ENCODE measurements around the gene CADM2. TPM values are rescaled to one million over a fixed set of nuclear protein-coding genes. Genes with fewer than 3 reads are reported as not detected.

The CADM2 gene
- total and polyA plus RNA-seq, 2 experiments from 2014 or later, result 13.3 to 47.5 TPM

DNA sequence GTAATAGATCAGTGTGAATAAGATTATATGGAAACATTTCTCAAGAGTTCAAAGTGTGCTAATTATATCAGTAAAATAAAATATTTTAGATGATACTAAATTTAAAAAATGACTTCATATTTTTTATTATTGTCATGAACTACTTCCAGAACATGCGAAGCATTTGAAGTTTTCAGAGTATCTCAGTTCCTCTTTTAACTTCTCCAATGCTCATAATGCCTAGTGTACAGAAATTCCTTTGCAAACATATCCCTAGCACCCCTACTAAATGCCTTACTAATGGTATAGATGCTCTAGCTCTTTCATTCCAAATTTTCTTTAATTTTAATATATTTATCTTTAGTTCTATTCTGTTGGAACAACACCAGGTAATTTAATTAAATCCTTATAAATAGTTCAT is 580.4 kb downstream of the CADM2 start:
- H3K79me2 ChIP-seq (replicated peaks; ENCODE audit: insufficient read depth), result no peaks in the 10 kb centered on the region
- ATAC-seq (no peak), DNase-seq (ENCODE audit: low spot score) (no peak)
- H4K20me1 ChIP-seq (replicated peaks; ENCODE audit: insufficient read depth), result no peaks in the 10 kb centered on the region
- TF ChIP-seq, protein P1, sequence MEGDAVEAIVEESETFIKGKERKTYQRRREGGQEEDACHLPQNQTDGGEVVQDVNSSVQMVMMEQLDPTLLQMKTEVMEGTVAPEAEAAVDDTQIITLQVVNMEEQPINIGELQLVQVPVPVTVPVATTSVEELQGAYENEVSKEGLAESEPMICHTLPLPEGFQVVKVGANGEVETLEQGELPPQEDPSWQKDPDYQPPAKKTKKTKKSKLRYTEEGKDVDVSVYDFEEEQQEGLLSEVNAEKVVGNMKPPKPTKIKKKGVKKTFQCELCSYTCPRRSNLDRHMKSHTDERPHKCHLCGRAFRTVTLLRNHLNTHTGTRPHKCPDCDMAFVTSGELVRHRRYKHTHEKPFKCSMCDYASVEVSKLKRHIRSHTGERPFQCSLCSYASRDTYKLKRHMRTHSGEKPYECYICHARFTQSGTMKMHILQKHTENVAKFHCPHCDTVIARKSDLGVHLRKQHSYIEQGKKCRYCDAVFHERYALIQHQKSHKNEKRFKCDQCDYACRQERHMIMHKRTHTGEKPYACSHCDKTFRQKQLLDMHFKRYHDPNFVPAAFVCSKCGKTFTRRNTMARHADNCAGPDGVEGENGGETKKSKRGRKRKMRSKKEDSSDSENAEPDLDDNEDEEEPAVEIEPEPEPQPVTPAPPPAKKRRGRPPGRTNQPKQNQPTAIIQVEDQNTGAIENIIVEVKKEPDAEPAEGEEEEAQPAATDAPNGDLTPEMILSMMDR (conservative IDR thresholded peaks at IDR 0.05; ENCODE audit: low read depth in 2 of 2), result no peak
- TF ChIP-seq ETS1 (IDR thresholded peaks at IDR 0.05), result no peak
- TF ChIP-seq, protein P2, sequence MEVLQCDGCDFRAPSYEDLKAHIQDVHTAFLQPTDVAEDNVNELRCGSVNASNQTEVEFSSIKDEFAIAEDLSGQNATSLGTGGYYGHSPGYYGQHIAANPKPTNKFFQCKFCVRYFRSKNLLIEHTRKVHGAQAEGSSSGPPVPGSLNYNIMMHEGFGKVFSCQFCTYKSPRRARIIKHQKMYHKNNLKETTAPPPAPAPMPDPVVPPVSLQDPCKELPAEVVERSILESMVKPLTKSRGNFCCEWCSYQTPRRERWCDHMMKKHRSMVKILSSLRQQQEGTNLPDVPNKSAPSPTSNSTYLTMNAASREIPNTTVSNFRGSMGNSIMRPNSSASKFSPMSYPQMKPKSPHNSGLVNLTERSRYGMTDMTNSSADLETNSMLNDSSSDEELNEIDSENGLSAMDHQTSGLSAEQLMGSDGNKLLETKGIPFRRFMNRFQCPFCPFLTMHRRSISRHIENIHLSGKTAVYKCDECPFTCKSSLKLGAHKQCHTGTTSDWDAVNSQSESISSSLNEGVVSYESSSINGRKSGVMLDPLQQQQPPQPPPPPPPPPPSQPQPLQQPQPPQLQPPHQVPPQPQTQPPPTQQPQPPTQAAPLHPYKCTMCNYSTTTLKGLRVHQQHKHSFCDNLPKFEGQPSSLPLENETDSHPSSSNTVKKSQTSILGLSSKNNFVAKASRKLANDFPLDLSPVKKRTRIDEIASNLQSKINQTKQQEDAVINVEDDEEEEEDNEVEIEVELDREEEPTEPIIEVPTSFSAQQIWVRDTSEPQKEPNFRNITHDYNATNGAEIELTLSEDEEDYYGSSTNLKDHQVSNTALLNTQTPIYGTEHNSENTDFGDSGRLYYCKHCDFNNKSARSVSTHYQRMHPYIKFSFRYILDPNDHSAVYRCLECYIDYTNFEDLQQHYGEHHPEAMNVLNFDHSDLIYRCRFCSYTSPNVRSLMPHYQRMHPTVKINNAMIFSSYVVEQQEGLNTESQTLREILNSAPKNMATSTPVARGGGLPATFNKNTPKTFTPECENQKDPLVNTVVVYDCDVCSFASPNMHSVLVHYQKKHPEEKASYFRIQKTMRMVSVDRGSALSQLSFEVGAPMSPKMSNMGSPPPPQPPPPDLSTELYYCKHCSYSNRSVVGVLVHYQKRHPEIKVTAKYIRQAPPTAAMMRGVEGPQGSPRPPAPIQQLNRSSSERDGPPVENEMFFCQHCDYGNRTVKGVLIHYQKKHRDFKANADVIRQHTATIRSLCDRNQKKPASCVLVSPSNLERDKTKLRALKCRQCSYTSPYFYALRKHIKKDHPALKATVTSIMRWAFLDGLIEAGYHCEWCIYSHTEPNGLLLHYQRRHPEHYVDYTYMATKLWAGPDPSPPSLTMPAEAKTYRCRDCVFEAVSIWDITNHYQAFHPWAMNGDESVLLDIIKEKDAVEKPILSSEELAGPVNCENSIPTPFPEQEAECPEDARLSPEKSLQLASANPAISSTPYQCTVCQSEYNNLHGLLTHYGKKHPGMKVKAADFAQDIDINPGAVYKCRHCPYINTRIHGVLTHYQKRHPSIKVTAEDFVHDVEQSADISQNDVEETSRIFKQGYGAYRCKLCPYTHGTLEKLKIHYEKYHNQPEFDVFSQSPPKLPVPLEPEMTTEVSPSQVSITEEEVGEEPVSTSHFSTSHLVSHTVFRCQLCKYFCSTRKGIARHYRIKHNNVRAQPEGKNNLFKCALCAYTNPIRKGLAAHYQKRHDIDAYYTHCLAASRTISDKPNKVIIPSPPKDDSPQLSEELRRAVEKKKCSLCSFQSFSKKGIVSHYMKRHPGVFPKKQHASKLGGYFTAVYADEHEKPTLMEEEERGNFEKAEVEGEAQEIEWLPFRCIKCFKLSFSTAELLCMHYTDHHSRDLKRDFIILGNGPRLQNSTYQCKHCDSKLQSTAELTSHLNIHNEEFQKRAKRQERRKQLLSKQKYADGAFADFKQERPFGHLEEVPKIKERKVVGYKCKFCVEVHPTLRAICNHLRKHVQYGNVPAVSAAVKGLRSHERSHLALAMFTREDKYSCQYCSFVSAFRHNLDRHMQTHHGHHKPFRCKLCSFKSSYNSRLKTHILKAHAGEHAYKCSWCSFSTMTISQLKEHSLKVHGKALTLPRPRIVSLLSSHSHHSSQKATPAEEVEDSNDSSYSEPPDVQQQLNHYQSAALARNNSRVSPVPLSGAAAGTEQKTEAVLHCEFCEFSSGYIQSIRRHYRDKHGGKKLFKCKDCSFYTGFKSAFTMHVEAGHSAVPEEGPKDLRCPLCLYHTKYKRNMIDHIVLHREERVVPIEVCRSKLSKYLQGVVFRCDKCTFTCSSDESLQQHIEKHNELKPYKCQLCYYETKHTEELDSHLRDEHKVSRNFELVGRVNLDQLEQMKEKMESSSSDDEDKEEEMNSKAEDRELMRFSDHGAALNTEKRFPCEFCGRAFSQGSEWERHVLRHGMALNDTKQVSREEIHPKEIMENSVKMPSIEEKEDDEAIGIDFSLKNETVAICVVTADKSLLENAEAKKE (CRISPR knock-in tag; IDR thresholded peaks at IDR 0.05), result no peak
- no peak for TF ChIP-seq ZNF331 (CRISPR knock-in tag; IDR thresholded peaks at IDR 0.05; ENCODE audit: low read depth)
- no peak for TF ChIP-seq EZH2phosphoT487 (IDR thresholded peaks at IDR 0.05; ENCODE audit: unreplicated experiment)
- no peak for TF ChIP-seq CREB1 (CRISPR knock-in tag; IDR thresholded peaks at IDR 0.05; ENCODE audit: low read depth)
- no peak for TF ChIP-seq POLR2AphosphoS5 (IDR thresholded peaks at IDR 0.05; ENCODE audit: low read depth)
- no peak for TF ChIP-seq ZNF114 (CRISPR knock-in tag; IDR thresholded peaks at IDR 0.05)
- no peak for TF ChIP-seq REST (IDR thresholded peaks at IDR 0.05; ENCODE audit: unreplicated experiment)
- no peak for TF ChIP-seq JUNB (IDR thresholded peaks at IDR 0.05; ENCODE audit: unreplicated experiment)
- no peak for TF ChIP-seq EZH2 (IDR thresholded peaks at IDR 0.05; ENCODE audit: low read depth, unreplicated experiment)
- no peak for TF ChIP-seq STAT1 (IDR thresholded peaks at IDR 0.05; ENCODE audit: unreplicated experiment)
- TF ChIP-seq NANOG (IDR thresholded peaks at IDR 0.05; ENCODE audit: borderline replicate concordance), result no peak
- H3K36me3 Mint-ChIP-seq (ENCODE audit: low read depth), result no peaks in the 10 kb centered on the region
- no peaks in the 10 kb centered on the region for H3F3A ChIP-seq (replicated peaks; ENCODE audit: low read depth)
- no peak overlapping the region for H2AFZ ChIP-seq
- H3K4me2 ChIP-seq, result no peak overlapping the region
- H3K4me3 Mint-ChIP-seq, result no peak overlapping the region
- H3K4me1 ChIP-seq (ENCODE audit: insufficient read depth), result peaks cover 22% of the 10 kb centered on the region; the same call in 1 of the 2 replicates
- no peak overlapping the region for H3K4me3 ChIP-seq
- H3K27me3 Mint-ChIP-seq (ENCODE audit: insufficient read depth, low read depth, poor library complexity), result no peaks in the 10 kb centered on the region
- H3K27ac Mint-ChIP-seq, result no peak overlapping the region
- H3K4me1 Mint-ChIP-seq, result peaks cover 27% of the 10 kb centered on the region
- H3K9me3 Mint-ChIP-seq, result no peaks in the 10 kb centered on the region; the same call in 2 of the 3 replicates
- no peaks in the 10 kb centered on the region for H3K27me3 ChIP-seq (ENCODE audit: insufficient read depth)
- no peak overlapping the region for H3K27ac ChIP-seq (ENCODE audit: low read depth)
- no peaks in the 10 kb centered on the region for H3K9me2 ChIP-seq (ENCODE audit: insufficient read depth)
- H3K36me3 ChIP-seq (ENCODE audit: insufficient read depth), result no peaks in the 10 kb centered on the region
